Stimulated activated CD4-positive, alpha-beta T cell treated with anti-CD3 and anti-CD28 coated beads, Interleukin-12 subunit alpha, Interleukin-12 subunit beta, amount 100 ng/mL, for 4 hours (primary cell): ENCODE measurements around the gene HHIP.

Source experiments
- DNase-seq: peaks from one replicate; pipeline ENCODE4 v3.0.0-alpha.2; 2020

The HHIP gene

GRCh38 chr4:144645631-144646522 lies at the start of gene HHIP:
HHIP (plus strand) TSS chr4:144646156; CDS start chr4:144646676, 520 bp downstream.
- DNase-seq = no peak

- no peak for DNase-seq
These were observed 48.8 kb upstream of the HHIP start for GRCh38 chr4:144597171-144597570.

- no peak for DNase-seq
These were observed 46.3 kb upstream of the HHIP start for GRCh38 chr4:144599621-144600020.

GRCh38 chr4:144611850-144612249 lies 34.1 kb upstream of the HHIP start:
- DNase-seq = no peak

GRCh38 chr4:144614850-144615585 lies 30.9 kb upstream of the HHIP start:
- no peak for DNase-seq

GRCh38 chr4:144621681-144622080 lies 24.3 kb upstream of the HHIP start:
- DNase-seq = no peak

GRCh38 chr4:144627663-144628076 lies 18.3 kb upstream of the HHIP start:
- no peak for DNase-seq

- DNase-seq = no peak
These were observed 12.7 kb upstream of the HHIP start for GRCh38 chr4:144633215-144633614.

GRCh38 chr4:144634978-144635747 lies 10.8 kb upstream of the HHIP start:
- no peak for DNase-seq

- DNase-seq = no peak
These were observed 1.4 kb upstream of the HHIP start for GRCh38 chr4:144644368-144645101.

- no peak for DNase-seq
These were observed 790 bp upstream of the HHIP start for GRCh38 chr4:144645102-144645630.

- no peak for DNase-seq
These were observed 653 bp downstream of the HHIP start for GRCh38 chr4:144646523-144647094.

- DNase-seq = no peak
These were observed 1.2 kb downstream of the HHIP start for GRCh38 chr4:144647095-144647561.

GRCh38 chr4:144647590-144647989 lies 1.6 kb downstream of the HHIP start:
- no peak for DNase-seq

- no peak for DNase-seq
These were observed 2.1 kb downstream of the HHIP start for GRCh38 chr4:144648042-144648441.

GRCh38 chr4:144649646-144650045 lies 3.7 kb downstream of the HHIP start:
- no peak for DNase-seq

- no peak for DNase-seq
These were observed 4.5 kb downstream of the HHIP start for GRCh38 chr4:144650311-144651005.

- no peak for DNase-seq
These were observed 8.0 kb downstream of the HHIP start for GRCh38 chr4:144653781-144654545.

GRCh38 chr4:144655491-144655890 lies 9.5 kb downstream of the HHIP start:
- no peak for DNase-seq

GRCh38 chr4:144656850-144657249 lies 10.9 kb downstream of the HHIP start:
- no peak for DNase-seq
